Omental fat pad (tissue), 4 donors: ENCODE data around the gene ADGRD1. TPM values are rescaled to one million over a fixed set of nuclear protein-coding genes. Genes with fewer than 3 reads are reported as not detected.

ENCODE experiments used
- ATAC-seq: fragments of 150-250 bp; one replicate; pipeline ENCODE4 v1.9.1; 2016; ENCODE audit warnings: mild to moderate bottlenecking, moderate library complexity; ENCODE audit not compliant: low FRiP score
- DNase-seq: peaks from one replicate; pipeline ENCODE4 v3.0.0-alpha.2; 2019; ENCODE audit warnings: low spot score
- total RNA-seq, 4 donors: library from RNA; depleted of rRNA; stranded (reverse); fragments of >200 nt; gene quantifications; one replicate each; pipeline ENCODE4 v1.1.0, GENCODE V29; 2016
- TF ChIP-seq, protein P1 (sequence below), 3 donors: fragments of 450-650 bp; IDR thresholded peaks; one replicate each; pipeline ENCODE4 v1.5.1; 2016 to 2017; ENCODE audit warnings: antibody characterized with exemption in 3 of 3, mild to moderate bottlenecking in 3 of 3, moderate library complexity in 2 of 3

ADGRD1 gene
- total RNA-seq, 4 donors from 2014 or later: 34.3 to 98.6 (median 52.4) TPM

DNA sequence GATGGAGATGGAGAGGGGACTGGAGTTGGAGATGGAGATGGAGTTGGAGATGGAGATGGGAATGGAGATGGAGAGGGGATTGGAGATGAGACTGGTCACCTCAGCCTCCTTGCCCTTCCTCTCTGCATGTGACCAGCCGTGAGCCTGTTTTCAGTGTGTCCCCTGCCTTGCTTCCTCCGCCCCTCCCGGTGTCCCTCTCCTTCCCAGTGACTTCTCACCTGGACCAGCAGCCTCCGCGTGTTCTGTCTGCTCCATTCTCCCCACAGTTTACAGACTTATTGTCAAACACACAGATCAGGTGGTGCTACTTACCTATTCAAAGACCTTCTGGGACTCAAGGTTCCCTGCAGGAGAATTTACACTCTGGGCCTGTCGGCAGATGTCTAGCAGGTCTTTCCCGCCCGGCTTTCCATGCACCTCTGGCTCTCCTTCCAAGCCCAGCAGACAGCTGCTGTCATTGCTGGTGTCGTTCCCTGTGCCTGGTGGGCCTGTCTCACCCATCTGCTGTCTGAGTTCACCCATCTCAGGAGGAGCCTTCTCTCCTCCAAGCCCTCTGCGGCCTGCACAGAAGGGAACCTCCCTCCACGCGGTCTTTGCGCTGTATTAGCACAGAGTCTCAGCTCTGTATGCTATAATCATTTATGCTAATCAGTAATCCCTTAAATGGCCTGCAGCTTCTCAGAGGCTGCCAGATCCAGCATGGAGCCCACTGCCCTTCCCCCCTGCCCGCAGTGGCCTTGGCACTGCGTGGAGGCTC lies 62.1 kb downstream of the ADGRD1 start:
- no peak for DNase-seq
- no peak for ATAC-seq
- TF ChIP-seq, protein P1, sequence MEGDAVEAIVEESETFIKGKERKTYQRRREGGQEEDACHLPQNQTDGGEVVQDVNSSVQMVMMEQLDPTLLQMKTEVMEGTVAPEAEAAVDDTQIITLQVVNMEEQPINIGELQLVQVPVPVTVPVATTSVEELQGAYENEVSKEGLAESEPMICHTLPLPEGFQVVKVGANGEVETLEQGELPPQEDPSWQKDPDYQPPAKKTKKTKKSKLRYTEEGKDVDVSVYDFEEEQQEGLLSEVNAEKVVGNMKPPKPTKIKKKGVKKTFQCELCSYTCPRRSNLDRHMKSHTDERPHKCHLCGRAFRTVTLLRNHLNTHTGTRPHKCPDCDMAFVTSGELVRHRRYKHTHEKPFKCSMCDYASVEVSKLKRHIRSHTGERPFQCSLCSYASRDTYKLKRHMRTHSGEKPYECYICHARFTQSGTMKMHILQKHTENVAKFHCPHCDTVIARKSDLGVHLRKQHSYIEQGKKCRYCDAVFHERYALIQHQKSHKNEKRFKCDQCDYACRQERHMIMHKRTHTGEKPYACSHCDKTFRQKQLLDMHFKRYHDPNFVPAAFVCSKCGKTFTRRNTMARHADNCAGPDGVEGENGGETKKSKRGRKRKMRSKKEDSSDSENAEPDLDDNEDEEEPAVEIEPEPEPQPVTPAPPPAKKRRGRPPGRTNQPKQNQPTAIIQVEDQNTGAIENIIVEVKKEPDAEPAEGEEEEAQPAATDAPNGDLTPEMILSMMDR (IDR thresholded peaks at IDR 0.05): no peak

DNA sequence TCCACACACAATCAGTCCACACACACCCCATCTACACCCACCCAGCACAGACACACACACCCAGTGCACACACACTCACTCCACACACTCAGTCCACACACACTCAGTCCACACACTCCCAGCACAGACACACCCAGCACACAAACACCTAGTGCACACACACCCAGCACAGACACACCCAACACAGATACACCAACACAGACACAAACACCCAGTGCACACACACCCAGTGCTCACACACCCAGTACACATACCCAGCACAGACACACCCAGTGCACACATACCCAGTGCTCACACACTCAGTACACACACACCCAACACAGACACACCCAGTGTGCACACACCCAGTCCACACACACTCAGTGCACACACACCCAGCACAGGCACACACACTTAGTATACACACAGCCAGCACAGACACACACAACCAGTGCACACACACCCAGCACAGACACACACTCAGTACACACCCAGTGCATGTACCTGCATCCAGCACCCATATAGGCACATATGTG lies 63.8 kb downstream of the ADGRD1 start:
- DNase-seq (no peak), ATAC-seq (no peak)
- TF ChIP-seq, protein P1 (IDR thresholded peaks at IDR 0.05): no peak

DNA sequence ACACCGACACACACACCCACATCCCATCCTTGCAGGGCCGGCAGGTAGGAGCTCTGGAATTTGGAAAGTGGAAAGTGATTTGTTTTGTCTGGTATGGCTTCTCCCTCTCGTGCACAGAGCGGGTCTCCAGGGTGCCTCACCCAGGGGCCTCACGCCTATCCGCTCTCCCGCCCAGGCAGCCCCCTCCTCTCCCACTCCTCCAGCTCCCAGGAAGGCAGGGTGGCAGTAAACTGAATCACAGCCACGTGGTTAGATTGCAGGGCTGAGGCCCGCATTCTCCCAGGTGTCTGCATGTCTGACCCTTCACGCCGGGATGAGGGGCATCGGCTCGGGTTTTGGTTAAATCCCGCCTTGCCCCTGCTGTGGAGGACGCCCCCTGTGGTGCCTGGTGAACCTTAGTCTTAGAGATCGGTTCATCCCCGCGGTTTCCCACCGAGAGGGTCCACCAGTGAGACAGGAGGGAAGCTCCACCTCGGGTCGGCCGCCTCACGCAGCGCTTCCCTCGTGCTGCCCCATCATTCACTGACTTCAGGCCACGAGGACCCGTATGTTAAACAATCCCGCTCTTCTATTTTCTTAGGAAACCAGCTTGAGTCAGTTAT lies 64.4 kb downstream of the ADGRD1 start:
- TF ChIP-seq, protein P1 (IDR thresholded peaks at IDR 0.05): no peak
- no peak for ATAC-seq
- no peak for DNase-seq

DNA sequence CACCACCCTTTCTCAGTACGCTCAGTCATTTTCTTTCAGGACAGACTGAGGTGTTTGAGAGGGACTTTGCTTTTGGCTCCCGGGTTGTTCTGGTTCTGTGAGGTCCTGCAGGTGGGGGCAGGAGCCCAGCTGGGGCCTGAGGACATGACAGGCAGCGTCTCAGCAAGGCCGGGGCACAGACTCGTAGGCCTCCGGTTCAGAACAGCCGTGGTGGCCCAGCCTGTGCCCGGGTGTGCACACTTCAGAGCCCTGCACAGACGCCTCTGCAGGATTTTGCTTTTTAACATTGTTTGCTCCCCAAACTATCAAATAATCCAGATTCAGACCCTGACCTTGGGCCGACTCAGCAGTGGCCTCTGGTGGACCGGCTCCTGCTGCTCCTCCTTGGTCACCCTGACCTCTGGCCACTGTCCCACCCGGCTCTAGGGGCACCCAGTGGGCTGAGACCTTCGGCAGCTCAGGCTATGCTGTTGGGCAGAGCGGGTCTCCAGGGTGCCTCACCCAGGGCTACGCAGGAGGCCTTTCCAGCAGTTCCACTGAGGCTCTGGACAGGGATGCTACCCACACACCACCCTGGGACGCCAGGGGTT lies 65.2 kb downstream of the ADGRD1 start:
- ATAC-seq (no peak), DNase-seq (no peak)
- TF ChIP-seq, protein P1 (IDR thresholded peaks at IDR 0.05): no peak

DNA sequence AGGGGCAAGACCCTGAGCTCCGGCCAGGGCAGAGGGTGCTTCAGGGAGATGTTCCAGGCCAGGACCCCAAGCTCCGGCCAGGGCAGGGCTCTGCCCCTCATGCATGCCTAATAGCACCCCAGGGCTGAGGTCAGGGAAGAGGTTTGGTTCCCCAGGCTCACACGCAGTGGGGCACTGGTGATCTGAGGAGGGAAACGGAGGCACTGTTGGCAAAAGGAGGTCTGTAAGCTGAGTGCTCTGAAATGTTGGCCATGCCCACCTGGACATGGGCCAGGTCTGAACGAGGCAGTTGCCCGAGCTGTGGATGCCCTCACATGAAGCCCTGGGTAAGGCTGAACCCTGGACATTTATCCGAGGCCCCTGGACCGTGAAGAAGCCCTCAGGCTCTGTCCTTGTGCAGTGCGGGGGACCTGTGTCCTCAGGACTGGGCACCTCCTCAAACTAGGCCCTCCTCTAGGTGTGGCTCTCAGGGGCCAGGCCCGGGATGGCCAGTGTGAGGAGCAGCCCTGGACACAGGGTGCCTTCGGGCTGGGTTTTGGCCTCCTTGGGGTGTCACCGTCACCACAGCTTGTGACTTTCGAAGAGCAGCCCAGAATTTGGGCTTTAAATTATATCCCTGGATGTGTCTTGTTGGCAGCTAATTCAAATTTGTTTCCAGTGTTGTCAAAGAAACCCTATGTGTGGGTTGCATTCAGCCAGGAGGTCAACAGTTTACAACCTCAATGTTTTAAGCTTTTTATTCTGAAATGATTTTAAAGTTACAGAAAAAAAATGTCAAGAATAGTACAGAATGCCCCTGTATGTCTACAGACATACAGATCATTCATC lies 66.8 kb downstream of the ADGRD1 start:
- DNase-seq (no peak), ATAC-seq (no peak)
- TF ChIP-seq, protein P1 (IDR thresholded peaks at IDR 0.05): no peak

DNA sequence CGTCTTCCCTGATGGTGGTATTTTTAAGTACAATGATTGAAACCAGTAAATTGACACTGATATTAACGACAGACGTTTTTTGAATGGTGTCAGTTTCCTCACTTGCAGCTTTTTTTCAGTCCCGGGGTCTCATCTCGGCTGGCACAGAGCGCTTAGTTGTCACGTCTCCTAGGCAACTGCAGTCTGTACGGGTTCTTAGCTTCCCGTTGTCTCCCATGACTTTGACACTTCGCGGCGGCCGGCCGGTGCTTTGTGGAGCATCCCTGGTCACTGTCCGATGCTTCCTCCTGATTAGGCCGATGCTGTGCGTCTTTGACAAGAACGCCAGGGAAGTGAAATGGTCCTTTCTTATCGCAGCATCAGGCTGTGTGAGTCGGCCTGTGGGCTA lies 67.4 kb downstream of the ADGRD1 start:
- TF ChIP-seq, protein P1 (IDR thresholded peaks at IDR 0.05): no peak
- ATAC-seq: no peak
- no peak for DNase-seq
